HG02840 (cell line): ENCODE results near the gene NLRC5.
"Not testable (repeated sequence)": the region's sequence is repeated elsewhere in the genome, so short reads cannot be mapped to it uniquely, and the experiment has no call there.

Experiments used
- ATAC-seq: cut with Tn5 transposase; IDR thresholded peaks from one replicate; pipeline ENCODE4 v1.9.1; 2021; ENCODE audit warnings: mild to moderate bottlenecking, moderate library complexity, moderate number of reproducible peaks; ENCODE audit not compliant: unreplicated experiment, low FRiP score

The NLRC5 gene

GRCh38 chr16:56998352-56998751 is 9.0 kb downstream of the NLRC5 start:
- no peak for ATAC-seq

- no peak for ATAC-seq
These were observed 9.5 kb downstream of the NLRC5 start for GRCh38 chr16:56998861-56999260.

- ATAC-seq = no peak
These were observed 10.3 kb downstream of the NLRC5 start for GRCh38 chr16:56999409-57000270.

- ATAC-seq = no peak
These were observed 11.1 kb downstream of the NLRC5 start for GRCh38 chr16:57000271-57001025.

GRCh38 chr16:57001026-57001679 is 11.8 kb downstream of the NLRC5 start:
- no peak for ATAC-seq

GRCh38 chr16:57003439-57004386 is 14.4 kb downstream of the NLRC5 start:
- ATAC-seq = no peak

- no peak for ATAC-seq
These were observed 15.3 kb downstream of the NLRC5 start for GRCh38 chr16:57004387-57005250.

GRCh38 chr16:57005597-57005996 is 16.2 kb downstream of the NLRC5 start:
- ATAC-seq = not testable (repeated sequence)

GRCh38 chr16:57007050-57007449 is 17.7 kb downstream of the NLRC5 start:
- ATAC-seq = no peak

- no peak for ATAC-seq
These were observed 18.2 kb downstream of the NLRC5 start for GRCh38 chr16:57007530-57007929.

- no peak for ATAC-seq
These were observed 19.1 kb downstream of the NLRC5 start for GRCh38 chr16:57008440-57008839.

- no peak for ATAC-seq
These were observed 20.4 kb downstream of the NLRC5 start for GRCh38 chr16:57009643-57010170.

- ATAC-seq = no peak
These were observed 23.0 kb downstream of the NLRC5 start for GRCh38 chr16:57012353-57012752.

- no peak for ATAC-seq
These were observed 23.9 kb downstream of the NLRC5 start for GRCh38 chr16:57013229-57013628.

- ATAC-seq = no peak
These were observed 24.5 kb downstream of the NLRC5 start for GRCh38 chr16:57013902-57014301.

GRCh38 chr16:57016301-57016700 is 26.9 kb downstream of the NLRC5 start:
- ATAC-seq = no peak

- no peak for ATAC-seq
These were observed 27.5 kb downstream of the NLRC5 start for GRCh38 chr16:57016831-57017230.

GRCh38 chr16:57017251-57017650 is 27.9 kb downstream of the NLRC5 start:
- ATAC-seq = no peak

- no peak for ATAC-seq
These were observed 30.4 kb downstream of the NLRC5 start for GRCh38 chr16:57019746-57020145.
